Neutrophil (primary cell): ENCODE results near the gene PDZD8.
A peak's percentile ranks its signal among the peaks of the same experiment; 100 is the strongest.

ENCODE experiments used
- H3K27ac ChIP-seq: fragments of 200-600 bp; sonication (generic); 2 replicates; pipeline ENCODE4 v1.5.1; 2016; ENCODE audit warnings: mild to moderate bottlenecking, moderate library complexity
- H3K27me3 ChIP-seq: fragments of 200-600 bp; sonication (generic); 2 replicates; pipeline ENCODE4 v1.6.0; 2016; ENCODE audit warnings: mild to moderate bottlenecking
- H3K36me3 ChIP-seq: fragments of 200-600 bp; sonication (generic); 2 replicates; pipeline ENCODE4 v1.5.1; 2017
- H3K4me1 ChIP-seq, 2 experiments: fragments of 200-600 bp in 1 of 2; sonication (generic) in 1 of 2; 1 replicate in 1 of 2; 2 replicates in 1 of 2; pipeline versions ENCODE4 v1.5.1 to v1.6.1; 2013 to 2016; ENCODE audit warnings: low read depth in 1 of 2, low read length in 1 of 2, mild to moderate bottlenecking in 1 of 2, moderate library complexity in 1 of 2; ENCODE audit not compliant: control insufficient read depth in 1 of 2, insufficient read depth in 1 of 2
- H3K4me3 ChIP-seq, 2 experiments: fragments of 200-600 bp in 1 of 2; sonication (generic) in 1 of 2; 1 replicate in 1 of 2; 2 replicates in 1 of 2; pipeline ENCODE4 v1.5.1; 2013 to 2016; ENCODE audit warnings: low read depth in 1 of 2, low read length in 1 of 2, mild to moderate bottlenecking in 1 of 2, moderate library complexity in 1 of 2
- H3K9me3 ChIP-seq: fragments of 200-600 bp; sonication (generic); 2 replicates; pipeline ENCODE4 v1.5.1; 2016
- CTCF ChIP-seq: fragments of 200-600 bp; sonication (generic); IDR thresholded peaks from 2 replicates; pipeline ENCODE4 v1.5.1; 2016; ENCODE audit warnings: antibody characterized with exemption

PDZD8 gene

DNA sequence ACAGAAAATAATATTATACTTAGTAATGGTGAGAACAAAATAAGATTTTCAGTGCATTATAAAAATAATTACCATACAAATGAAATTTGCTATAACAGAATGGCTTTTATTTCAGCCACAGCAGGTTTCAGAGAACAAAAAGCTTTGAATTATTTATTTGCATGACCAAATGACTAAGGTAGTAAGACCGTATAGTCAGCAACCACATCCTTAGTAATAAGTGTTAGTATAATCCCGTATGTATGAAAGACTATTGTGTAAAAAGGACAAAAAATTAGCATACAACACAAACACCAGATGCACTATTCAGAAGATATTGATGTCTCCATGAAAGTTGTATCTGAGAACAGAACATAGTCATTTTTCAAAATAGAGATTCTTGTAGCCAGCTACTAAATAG, 12.2 kb downstream of the PDZD8 start:
- no peak for TF ChIP-seq CTCF
- Histone ChIP-seq H3K4me3 (no peak overlapping the region), H3K4me1 (peaks cover 69 to 89% of the 10 kb centered on the region in 2 experiments), H3K9me3 (no peaks in the 10 kb centered on the region), H3K27ac (peak overlapping the region; percentile 73), H3K36me3 (no peaks in the 10 kb centered on the region), H3K27me3 (no peaks in the 10 kb centered on the region)

DNA sequence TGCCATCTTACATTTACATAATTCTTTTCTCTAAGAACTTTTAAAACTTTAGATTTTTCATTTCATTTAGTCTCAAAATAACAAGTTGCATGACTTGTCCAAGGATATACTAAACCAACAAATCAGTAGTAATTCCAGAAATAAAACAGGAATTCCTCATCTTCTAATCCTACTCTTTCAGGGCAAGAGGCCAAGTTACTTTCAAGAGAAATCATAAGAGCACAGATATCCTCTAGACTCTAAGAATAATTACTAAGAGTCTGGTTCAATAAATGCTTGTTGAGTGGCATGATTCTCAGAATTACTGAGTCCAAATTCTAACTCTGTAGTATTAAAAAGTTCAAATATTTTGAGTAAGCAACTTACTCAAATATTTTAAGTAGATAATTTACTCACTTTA, 12.9 kb downstream of the PDZD8 start:
- TF ChIP-seq CTCF: no peak
- no peaks in the 10 kb centered on the region for H3K27me3 ChIP-seq
- H3K4me3 ChIP-seq: no peak overlapping the region
- H3K9me3 ChIP-seq: no peaks in the 10 kb centered on the region
- H3K27ac ChIP-seq: peak overlapping the region; percentile 73
- H3K4me1 ChIP-seq: peaks cover 62 to 82% of the 10 kb centered on the region in 2 experiments
- H3K36me3 ChIP-seq: no peaks in the 10 kb centered on the region

GRCh38 chr10:117360994-117361667, 14.1 kb downstream of the PDZD8 start:
- Histone ChIP-seq H3K27ac (peak overlapping the region; percentile 73), H3K9me3 (no peaks in the 10 kb centered on the region), H3K27me3 (no peaks in the 10 kb centered on the region), H3K36me3 (no peaks in the 10 kb centered on the region), H3K4me3 (no peak overlapping the region), H3K4me1 (peaks cover 51 to 74% of the 10 kb centered on the region in 2 experiments)
- TF ChIP-seq CTCF: no peak

DNA sequence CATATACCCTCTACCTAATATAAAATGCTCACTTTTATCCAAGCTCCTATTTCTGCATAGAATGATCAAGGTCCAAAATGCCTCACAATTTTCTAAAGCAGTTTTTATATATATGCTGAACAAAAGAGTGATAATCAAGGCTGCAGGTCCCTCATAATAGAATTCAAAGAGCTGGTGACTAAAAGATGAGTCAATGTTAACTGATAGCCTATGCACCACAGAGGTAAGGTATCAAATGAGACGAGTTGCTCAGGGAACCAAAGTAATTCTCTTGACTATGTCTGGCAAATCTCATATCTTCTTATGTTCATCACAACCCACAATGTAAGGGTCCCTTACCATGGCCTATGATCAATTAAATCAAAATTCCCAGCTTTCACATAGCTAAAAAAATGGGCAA, 15.2 kb downstream of the PDZD8 start:
- Histone ChIP-seq H3K4me1 (peaks cover 50 to 69% of the 10 kb centered on the region in 2 experiments), H3K27ac (peak overlapping the region; percentile 73), H3K4me3 (no peak overlapping the region), H3K27me3 (no peaks in the 10 kb centered on the region), H3K36me3 (no peaks in the 10 kb centered on the region), H3K9me3 (no peaks in the 10 kb centered on the region)
- no peak for TF ChIP-seq CTCF

DNA sequence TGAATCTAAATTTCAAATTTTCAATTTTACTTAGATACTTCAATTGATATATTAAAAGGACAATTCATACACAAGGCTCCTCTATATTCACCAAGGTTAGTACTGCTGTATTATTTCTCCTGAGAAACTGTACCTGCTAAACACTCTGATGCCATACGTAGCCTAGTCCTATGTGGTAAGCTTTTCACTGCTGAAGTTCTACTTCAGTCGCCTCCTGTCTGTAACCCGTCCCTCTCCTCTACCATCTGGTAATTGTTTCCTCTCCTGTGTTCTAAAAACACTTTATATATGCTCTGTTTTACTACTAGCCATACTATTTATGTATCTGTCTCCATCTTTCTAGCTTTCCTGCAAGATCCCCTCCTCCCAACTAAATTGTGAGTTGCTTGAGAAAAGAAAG, 20.2 kb downstream of the PDZD8 start:
- peaks cover 37 to 69% of the 10 kb centered on the region in 2 experiments for H3K4me1 ChIP-seq
- H3K27ac ChIP-seq: peak overlapping the region; percentile 76
- H3K27me3 ChIP-seq: no peaks in the 10 kb centered on the region
- no peak for TF ChIP-seq CTCF
- H3K9me3 ChIP-seq: no peaks in the 10 kb centered on the region
- H3K4me3 ChIP-seq: no peak overlapping the region
- H3K36me3 ChIP-seq: no peaks in the 10 kb centered on the region
